Measurements from ENCODE around the gene EFNA5.

GRCh38 chr5:107680099-107680498 lies 9.4 kb upstream of the EFNA5 start:
- TF ChIP-seq CTCF (conservative IDR thresholded peaks at IDR 0.05; ENCODE audit: low read depth in 2 of 2), result no peak
- no peak for TF ChIP-seq POLR2AphosphoS5 (IDR thresholded peaks at IDR 0.05; ENCODE audit: low read depth)
- no peak for TF ChIP-seq ZNF331 (CRISPR knock-in tag; IDR thresholded peaks at IDR 0.05; ENCODE audit: low read depth)
- TF ChIP-seq ZNF114 (CRISPR knock-in tag; IDR thresholded peaks at IDR 0.05), result no peak
- no peak for TF ChIP-seq REST (IDR thresholded peaks at IDR 0.05; ENCODE audit: unreplicated experiment)
- no peak for TF ChIP-seq EZH2phosphoT487 (IDR thresholded peaks at IDR 0.05; ENCODE audit: unreplicated experiment)
- TF ChIP-seq EZH2 (IDR thresholded peaks at IDR 0.05; ENCODE audit: low read depth, unreplicated experiment), result no peak
- TF ChIP-seq CREB1 (CRISPR knock-in tag; IDR thresholded peaks at IDR 0.05; ENCODE audit: low read depth), result no peak
